ENCODE data around the gene CLINT1.

- TF ChIP-seq POLR2AphosphoS5 (IDR thresholded peaks at IDR 0.05) (no peak), CTCF (IDR thresholded peaks at IDR 0.05) (no peak), EP300 (IDR thresholded peaks at IDR 0.05) (no peak)
Observed at GRCh38 chr5:157893611-157894010, 34.7 kb upstream of the CLINT1 start.

Data from stomach (tissue), 4 donors.